CD4-positive, alpha-beta T cell (primary cell): ENCODE data around the gene OR7A5. TPM values are rescaled to one million over a fixed set of nuclear protein-coding genes. Genes with fewer than 3 reads are reported as not detected.

Source experiments
- ATAC-seq: fragments of 200-7000 bp; cut with Tn5 transposase; one replicate; pipeline ENCODE4 v1.10.0; 2022; ENCODE audit warnings: mild to moderate bottlenecking; ENCODE audit not compliant: poor library complexity
- CTCF ChIA-PET: fragments of 350-600 bp; sonication (Branson Sonifier 250); formaldehyde crosslinking; loops from one replicate; lab custom pipeline; 2021; ENCODE audit warnings: antibody characterized with exemption, inconsistent platforms; lab: Charles Lee
- POLR2A ChIA-PET: fragments of 350-600 bp; sonication (Branson Sonifier 250); formaldehyde crosslinking; loops from one replicate; lab custom pipeline; 2021; ENCODE audit warnings: antibody characterized with exemption, inconsistent platforms; lab: Charles Lee
- DNase-seq, 14 experiments: peaks; one replicate each; pipeline ENCODE4 v3.0.0-alpha.2; 2013 to 2020; ENCODE audit warnings: mixed read lengths in 2 of 14
- H3K27ac ChIP-seq, 2 donors: one replicate each; pipeline versions ENCODE4 v1.5.1 to v1.7.0; 2013; ENCODE audit warnings: low read length in 2 of 2, low read depth in 1 of 2, mild to moderate bottlenecking in 1 of 2
- H3K27me3 ChIP-seq, 2 experiments: 1 replicate in 1 of 2; 2 replicates in 1 of 2; pipeline versions ENCODE4 v1.6.1 to v1.7.0; 2013; ENCODE audit warnings: low read length in 2 of 2, control low read depth in 1 of 2, mild to moderate bottlenecking in 1 of 2, moderate library complexity in 1 of 2; ENCODE audit not compliant: insufficient read depth in 2 of 2, control insufficient read depth in 1 of 2
- H3K36me3 ChIP-seq: one replicate; pipeline ENCODE4 v1.6.1; 2013; ENCODE audit warnings: low read length, control low read depth; ENCODE audit not compliant: insufficient read depth
- H3K4me1 ChIP-seq: one replicate; pipeline ENCODE4 v1.6.1; 2013; ENCODE audit warnings: low read length, control low read depth; ENCODE audit not compliant: insufficient read depth
- H3K4me3 ChIP-seq: one replicate; pipeline ENCODE4 v1.5.1; 2013; ENCODE audit warnings: mild to moderate bottlenecking, low read length, moderate library complexity
- H3K9me3 ChIP-seq, 2 experiments: 1 replicate in 1 of 2; 2 replicates in 1 of 2; pipeline versions ENCODE4 v1.6.1 to v1.7.0; 2013; ENCODE audit warnings: low read length in 2 of 2, mild to moderate bottlenecking in 2 of 2, control low read depth in 1 of 2, moderate library complexity in 1 of 2; ENCODE audit not compliant: control insufficient read depth in 1 of 2, insufficient read depth in 1 of 2
- H3K27ac Mint-ChIP-seq: one replicate; pipeline ENCODE4 v1.8.0; 2020; ENCODE audit warnings: mixed read lengths
- H3K27me3 Mint-ChIP-seq: one replicate; pipeline ENCODE4 v1.8.0; 2021; ENCODE audit warnings: mixed read lengths
- H3K36me3 Mint-ChIP-seq: one replicate; pipeline ENCODE4 v1.8.0; 2021; ENCODE audit warnings: low read depth, mixed read lengths
- H3K4me1 Mint-ChIP-seq: one replicate; pipeline ENCODE4 v1.8.0; 2021; ENCODE audit warnings: low read depth, mixed read lengths
- H3K4me3 Mint-ChIP-seq: one replicate; pipeline ENCODE4 v1.8.0; 2020; ENCODE audit warnings: mild to moderate bottlenecking, mixed read lengths
- H3K9me3 Mint-ChIP-seq: one replicate; pipeline ENCODE4 v1.8.0; 2020; ENCODE audit warnings: mixed read lengths
- CTCF ChIP-seq: fragments of 200-600 bp; IDR thresholded peaks from one replicate; pipeline ENCODE4 v1.8.0; 2022; ENCODE audit warnings: antibody characterized with exemption, mild to moderate bottlenecking
- intact Hi-C, 2 experiments: fragments of 100-400 bp; cut with DNase I in 1 of 2; cut with micrococcal nuclease in 1 of 2; formaldehyde crosslinking; loops; one replicate each; pipeline versions ENCODE4 v1.15.1 to v1.9.0; 2023 to 2025; cut with DNase I, micrococcal nuclease
- total RNA-seq, 174 experiments: library from RNA in 2 of 174; stranded (reverse) in 2 of 174; gene quantifications; one replicate each; pipeline ENCODE4 v1.2.3 and lab custom pipeline; 2021 to 2026

Gene OR7A5
- total RNA-seq, 2 experiments from 2014 or later, result not detected

GRCh38 chr19:14848822-14849221, 13.8 kb upstream of the OR7A5 start, which contains the start of gene OR7A10:
TSS of gene OR7A10 (minus strand) at chr19:14848922. CDS start at chr19:14841877, 7,045 bp downstream.
- Mint-ChIP-seq H3K4me1 (no peaks in the 10 kb centered on the region), H3K4me3 (no peak within 1 kb of the TSS), H3K9me3 (no peaks in the 10 kb centered on the region), H3K27me3 (peaks cover 42% of the 10 kb centered on the region), H3K36me3 (no peaks in the 10 kb centered on the region), H3K27ac (no peak within 1 kb of the TSS)
- Histone ChIP-seq H3K4me3 (no peak within 1 kb of the TSS), H3K9me3 (no peaks in the 10 kb centered on the region), H3K27ac (no peak within 1 kb of the TSS), H3K4me1 (no peaks in the 10 kb centered on the region), H3K27me3 (peaks cover 0 to 5% of the 10 kb centered on the region in 2 experiments), H3K36me3 (no peaks in the 10 kb centered on the region)
- POLR2A ChIA-PET, result no interaction called here
- DNase-seq (no peak), ATAC-seq (no peak)
- CTCF ChIA-PET, result interaction anchor here (1.2 kb wide), 1 partner anchor 10 kb away, joined by 3 read pairs; no protein-coding TSS in a partner anchor
- TF ChIP-seq CTCF, result no peak
- intact Hi-C loops, result no loop called here

- no peaks in the 10 kb centered on the region for H3K9me3 ChIP-seq
- H3K4me3 Mint-ChIP-seq, result no peak overlapping the region
- no peaks in the 10 kb centered on the region for H3K36me3 Mint-ChIP-seq
- no peaks in the 10 kb centered on the region for H3K36me3 ChIP-seq
- no peak overlapping the region for H3K27ac ChIP-seq
- intact Hi-C loops, result no loop called here
- H3K4me3 ChIP-seq, result no peak overlapping the region
- no peak for TF ChIP-seq CTCF
- ATAC-seq, result no peak
- H3K27me3 ChIP-seq, result peaks cover 0 to 12% of the 10 kb centered on the region in 2 experiments
- H3K4me1 ChIP-seq, result no peaks in the 10 kb centered on the region
- no peaks in the 10 kb centered on the region for H3K9me3 Mint-ChIP-seq
- no peak overlapping the region for H3K27ac Mint-ChIP-seq
- H3K27me3 Mint-ChIP-seq, result peaks cover 45% of the 10 kb centered on the region
- H3K4me1 Mint-ChIP-seq, result no peaks in the 10 kb centered on the region
- POLR2A ChIA-PET, result no interaction called here
- DNase-seq, result no peak
- CTCF ChIA-PET, result no interaction called here
Measured at GRCh38 chr19:14843578-14843977, 8.6 kb upstream of the OR7A5 start.

- no peaks in the 10 kb centered on the region for H3K4me1 ChIP-seq
- no peak for ATAC-seq
- H3K27me3 ChIP-seq, result peaks cover 0 to 12% of the 10 kb centered on the region in 2 experiments
- no peak for TF ChIP-seq CTCF
- H3K9me3 Mint-ChIP-seq, result no peaks in the 10 kb centered on the region
- H3K27me3 Mint-ChIP-seq, result peaks cover 40% of the 10 kb centered on the region
- CTCF ChIA-PET, result no interaction called here
- H3K36me3 Mint-ChIP-seq, result no peaks in the 10 kb centered on the region
- no peak overlapping the region for H3K4me3 Mint-ChIP-seq
- no peaks in the 10 kb centered on the region for H3K36me3 ChIP-seq
- H3K27ac ChIP-seq, result no peak overlapping the region
- H3K9me3 ChIP-seq, result no peaks in the 10 kb centered on the region
- POLR2A ChIA-PET, result no interaction called here
- no peak overlapping the region for H3K27ac Mint-ChIP-seq
- H3K4me1 Mint-ChIP-seq, result no peaks in the 10 kb centered on the region
- DNase-seq, result no peak
- H3K4me3 ChIP-seq, result no peak overlapping the region
- intact Hi-C loops, result no loop called here
Measured at GRCh38 chr19:14843169-14843568, 8.2 kb upstream of the OR7A5 start.
